Cardiac fibroblast (primary cell): ENCODE measurements around the gene TRPC4AP.

ENCODE experiments used
- DNase-seq, 2 donors: peaks; one replicate each; pipeline versions ENCODE4 v3.0.0 to v3.0.0-alpha.2; 2010; ENCODE audit warnings: low read depth in 2 of 2
- H3K4me3 ChIP-seq, 2 donors: replicated peaks in 1 of 2; 1 replicate in 1 of 2; 2 replicates in 1 of 2; pipeline ENCODE4 v1.5.1; 2011; ENCODE audit warnings: low read depth in 2 of 2, low read length in 2 of 2, mild to moderate bottlenecking in 2 of 2, moderate library complexity in 1 of 2
- CTCF ChIP-seq: IDR thresholded peaks from one replicate; pipeline ENCODE4 v1.5.1; 2011; ENCODE audit warnings: low read depth, mild to moderate bottlenecking, low read length, inconsistent platforms

TRPC4AP gene

GRCh38 chr20:34994509-34995131 lies 98.0 kb downstream of the TRPC4AP start:
- no peak for TF ChIP-seq CTCF
- H3K4me3 ChIP-seq = no peak overlapping the region
- no peak for DNase-seq

GRCh38 chr20:34993941-34994508 lies 98.6 kb downstream of the TRPC4AP start:
- no peak for TF ChIP-seq CTCF
- no peak for DNase-seq
- no peak overlapping the region for H3K4me3 ChIP-seq

GRCh38 chr20:34992751-34993417 lies 99.7 kb downstream of the TRPC4AP start:
- H3K4me3 ChIP-seq = no peak overlapping the region
- DNase-seq = no peak
- no peak for TF ChIP-seq CTCF

GRCh38 chr20:34990661-34991214 lies 101.9 kb downstream of the TRPC4AP start:
- H3K4me3 ChIP-seq = no peak overlapping the region
- TF ChIP-seq CTCF = no peak
- DNase-seq = no peak

GRCh38 chr20:34990231-34990630 lies 102.4 kb downstream of the TRPC4AP start:
- no peak for DNase-seq
- H3K4me3 ChIP-seq = no peak overlapping the region
- no peak for TF ChIP-seq CTCF

- DNase-seq = no peak
- TF ChIP-seq CTCF = no peak
- H3K4me3 ChIP-seq = no peak overlapping the region
These were observed 102.9 kb downstream of the TRPC4AP start for GRCh38 chr20:34989670-34990069.
